ENCODE measurements around the gene KLK7.

Gene KLK7

GRCh38 chr19:51012661-51013190 is 29.0 kb upstream of the KLK7 start:
- Histone ChIP-seq H4K20me1 (ENCODE audit: insufficient read depth, low read length) (no peaks in the 10 kb centered on the region), H3K4me2 (ENCODE audit: low read depth, low read length) (no peak overlapping the region), H3K9ac (ENCODE audit: low read length) (no peak overlapping the region), H3F3A (ENCODE audit: insufficient read depth, low read length) (no peaks in the 10 kb centered on the region), H3K9me2 (replicated peaks; ENCODE audit: insufficient read depth, low read length) (no peaks in the 10 kb centered on the region), H3K4me1 (ENCODE audit: low read length) (no peaks in the 10 kb centered on the region), H3K36me3 (replicated peaks; ENCODE audit: insufficient read depth, low read length) (no peaks in the 10 kb centered on the region), H2AFZ (ENCODE audit: low read length) (no peak overlapping the region), H3K4me3 (ENCODE audit: low read length) (no peak overlapping the region), H3K27me3 (replicated peaks; ENCODE audit: insufficient read depth, low read length) (no peaks in the 10 kb centered on the region; the same call in 1 of the 2 replicates), H3K79me2 (ENCODE audit: low read length) (no peaks in the 10 kb centered on the region), H3K27ac (ENCODE audit: low read length) (no peak overlapping the region), H3K9me3 (replicated peaks; ENCODE audit: insufficient read depth, low read length) (no peaks in the 10 kb centered on the region)
- TF ChIP-seq CTCF (IDR thresholded peaks at IDR 0.05; ENCODE audit: low read length) (no peak), EZH2 (optimal IDR thresholded peaks at IDR 0.05; ENCODE audit: low read depth, low read length) (no peak), EZH2phosphoT487 (IDR thresholded peaks at IDR 0.05; ENCODE audit: low read length) (no peak)
- DNase-seq = no peak

- H2AFZ ChIP-seq (ENCODE audit: low read length) = no peak overlapping the region
- no peaks in the 10 kb centered on the region for H3K4me1 ChIP-seq (ENCODE audit: low read length)
- no peak for DNase-seq
- no peak for TF ChIP-seq EZH2phosphoT487 (IDR thresholded peaks at IDR 0.05; ENCODE audit: low read length)
- TF ChIP-seq EZH2 (optimal IDR thresholded peaks at IDR 0.05; ENCODE audit: low read depth, low read length) = no peak
- TF ChIP-seq CTCF (IDR thresholded peaks at IDR 0.05; ENCODE audit: low read length) = no peak
- H3K27ac ChIP-seq (ENCODE audit: low read length) = no peak overlapping the region
- no peak overlapping the region for H3K4me2 ChIP-seq (ENCODE audit: low read depth, low read length)
- H3K79me2 ChIP-seq (ENCODE audit: low read length) = no peaks in the 10 kb centered on the region
- H3F3A ChIP-seq (ENCODE audit: insufficient read depth, low read length) = no peaks in the 10 kb centered on the region
- no peaks in the 10 kb centered on the region for H4K20me1 ChIP-seq (ENCODE audit: insufficient read depth, low read length)
- no peaks in the 10 kb centered on the region for H3K9me3 ChIP-seq (replicated peaks; ENCODE audit: insufficient read depth, low read length)
- no peaks in the 10 kb centered on the region for H3K36me3 ChIP-seq (replicated peaks; ENCODE audit: insufficient read depth, low read length)
- H3K9ac ChIP-seq (ENCODE audit: low read length) = no peak overlapping the region
- H3K4me3 ChIP-seq (ENCODE audit: low read length) = no peak overlapping the region
- no peaks in the 10 kb centered on the region for H3K9me2 ChIP-seq (replicated peaks; ENCODE audit: insufficient read depth, low read length)
- peaks cover 3% of the 10 kb centered on the region; the same call in 1 of the 2 replicates for H3K27me3 ChIP-seq (replicated peaks; ENCODE audit: insufficient read depth, low read length)
Measured at GRCh38 chr19:51010066-51010795, 26.5 kb upstream of the KLK7 start.

GRCh38 chr19:51009061-51009891 is 25.6 kb upstream of the KLK7 start:
- no peak overlapping the region for H3K4me3 ChIP-seq (ENCODE audit: low read length)
- no peaks in the 10 kb centered on the region for H3K36me3 ChIP-seq (replicated peaks; ENCODE audit: insufficient read depth, low read length)
- H3K9me3 ChIP-seq (replicated peaks; ENCODE audit: insufficient read depth, low read length) = no peaks in the 10 kb centered on the region
- no peak overlapping the region for H3K4me2 ChIP-seq (ENCODE audit: low read depth, low read length)
- no peak overlapping the region for H3K27ac ChIP-seq (ENCODE audit: low read length)
- no peaks in the 10 kb centered on the region for H4K20me1 ChIP-seq (ENCODE audit: insufficient read depth, low read length)
- H3K79me2 ChIP-seq (ENCODE audit: low read length) = no peaks in the 10 kb centered on the region
- H3K9ac ChIP-seq (ENCODE audit: low read length) = no peak overlapping the region
- no peaks in the 10 kb centered on the region for H3K9me2 ChIP-seq (replicated peaks; ENCODE audit: insufficient read depth, low read length)
- H3K4me1 ChIP-seq (ENCODE audit: low read length) = no peaks in the 10 kb centered on the region
- no peak for DNase-seq
- H2AFZ ChIP-seq (ENCODE audit: low read length) = no peak overlapping the region
- TF ChIP-seq EZH2 (optimal IDR thresholded peaks at IDR 0.05; ENCODE audit: low read depth, low read length) (no peak), EZH2phosphoT487 (IDR thresholded peaks at IDR 0.05; ENCODE audit: low read length) (no peak), CTCF (IDR thresholded peaks at IDR 0.05; ENCODE audit: low read length) (no peak)
- no peaks in the 10 kb centered on the region for H3F3A ChIP-seq (ENCODE audit: insufficient read depth, low read length)
- H3K27me3 ChIP-seq (replicated peaks; ENCODE audit: insufficient read depth, low read length) = peaks cover 3% of the 10 kb centered on the region; the same call in 1 of the 2 replicates
